K562 (cell line): ENCODE measurements around the gene ODAD3. TPM values are rescaled to one million over a fixed set of nuclear protein-coding genes. Genes with fewer than 3 reads are reported as not detected.

Experiments
- ATAC-seq: fragments of 200-7000 bp; cut with Tn5 transposase; 3 replicates; pipeline ENCODE4 v1.9.1; 2020; ENCODE audit warnings: moderate library complexity
- BruUV-seq: library from RNA; stranded (reverse); fragments of 400-500 nt; replicated peaks from 2 replicates; lab custom pipeline; 2021; lab: Mats Ljungman, UMichigan
- CTCF ChIA-PET: fragments of 300-600 bp; formaldehyde crosslinking; extraction: SDS; loops from one replicate; lab custom pipeline; 2021; ENCODE audit warnings: low intra/inter-chr PET ratio; lab: Yijun Ruan, JAX
- POLR2A ChIA-PET: fragments of 300-600, 350-650 bp; sonication (Branson Sonifier 250); formaldehyde crosslinking; extraction: SDS; loops from one replicate; lab custom pipeline; 2021; ENCODE audit warnings: antibody characterized with exemption, inconsistent platforms; lab: Yijun Ruan, JAX
- DNase-seq, 4 experiments: peaks; one replicate each; pipeline versions ENCODE4 v3.0.0 to v3.0.0-alpha.2; 2011 to 2018; ENCODE audit warnings: low spot score in 3 of 4, mixed read lengths in 3 of 4; ENCODE audit errors: extremely low read depth in 1 of 4
- FAIRE-seq: peaks from 2 replicates; lab custom pipeline; 2011; peaks lifted over from hg19 to GRCh38; lab: Jason Lieb, UNC
- H2AFZ ChIP-seq: 2 replicates; pipeline ENCODE4 v1.6.0; 2011; ENCODE audit warnings: low read depth, low read length, control low read depth, inconsistent platforms
- H3K27ac ChIP-seq: fragments of 200-600 bp; 3 replicates; pipeline ENCODE4 v1.8.0; 2011; ENCODE audit warnings: low read depth, mild to moderate bottlenecking, control low read depth, inconsistent platforms, low read length, moderate library complexity, mixed read lengths; ENCODE audit errors: extremely low read depth
- H3K27me3 ChIP-seq, 2 experiments: fragments of 300-600 bp in 1 of 2; 2 replicates in 1 of 2; 3 replicates in 1 of 2; pipeline versions ENCODE4 v1.6.0 to v1.8.0; 2011; ENCODE audit warnings: inconsistent platforms in 2 of 2, low read length in 2 of 2, mild to moderate bottlenecking in 1 of 2, mixed read lengths in 1 of 2, moderate library complexity in 1 of 2; ENCODE audit not compliant: control insufficient read depth in 2 of 2, insufficient read depth in 2 of 2
- H3K36me3 ChIP-seq: fragments of 300-600 bp; 3 replicates; pipeline ENCODE4 v1.8.0; 2011; ENCODE audit warnings: mild to moderate bottlenecking, low read length, inconsistent platforms; ENCODE audit not compliant: control insufficient read depth, insufficient read depth
- H3K4me1 ChIP-seq, 2 experiments: fragments of 200-600 bp in 1 of 2; replicated peaks in 1 of 2; 2 replicates in 1 of 2; 3 replicates in 1 of 2; pipeline versions ENCODE4 v1.5.1 to v1.8.0; 2011; ENCODE audit warnings: inconsistent platforms in 2 of 2, low read length in 2 of 2, mild to moderate bottlenecking in 1 of 2, mixed read lengths in 1 of 2, moderate library complexity in 1 of 2; ENCODE audit not compliant: control insufficient read depth in 2 of 2, insufficient read depth in 2 of 2
- H3K4me2 ChIP-seq: 2 replicates; pipeline ENCODE4 v1.6.1; 2011; ENCODE audit warnings: low read length, control low read depth, inconsistent platforms, mixed read lengths; ENCODE audit not compliant: insufficient read depth
- H3K4me3 ChIP-seq: fragments of 200-600 bp; sonication (generic), shearing (Covaris generic); 2 replicates; pipeline ENCODE4 v1.5.1; 2016; ENCODE audit warnings: control low read depth, inconsistent platforms
- H3K79me2 ChIP-seq: fragments of 200-600 bp; 3 replicates; pipeline ENCODE4 v1.8.0; 2011; ENCODE audit warnings: low read length, inconsistent platforms; ENCODE audit not compliant: control insufficient read depth, insufficient read depth
- H3K9ac ChIP-seq, 2 experiments: 2 replicates each; pipeline versions ENCODE4 v1.6.0 to v1.6.1; 2011; ENCODE audit warnings: low read depth in 2 of 2, low read length in 2 of 2, control low read depth in 1 of 2, inconsistent platforms in 1 of 2, mild to moderate bottlenecking in 1 of 2, mixed read lengths in 1 of 2; ENCODE audit not compliant: insufficient read depth in 1 of 2
- H3K9me1 ChIP-seq: one replicate; pipeline ENCODE4 v1.6.0; 2011; ENCODE audit warnings: inconsistent platforms, mild to moderate bottlenecking, low read length, moderate library complexity; ENCODE audit not compliant: control insufficient read depth, insufficient read depth
- H3K9me3 ChIP-seq: replicated peaks from 2 replicates; pipeline ENCODE4 v1.5.1; 2011; ENCODE audit warnings: low read depth, low read length, inconsistent platforms; ENCODE audit not compliant: control insufficient read depth, insufficient read depth
- H4K20me1 ChIP-seq: replicated peaks from 2 replicates; pipeline ENCODE4 v1.6.1; 2011; ENCODE audit warnings: low read length, inconsistent platforms, mixed read lengths; ENCODE audit not compliant: control insufficient read depth, insufficient read depth
- CAMTA2 ChIP-seq: fragments of 250-450 bp; sonication (Bioruptor Pico); conservative IDR thresholded peaks from 2 replicates; pipeline ENCODE4 v1.5.1; 2022
- EP400 ChIP-seq: fragments of 450-650 bp; IDR thresholded peaks from 2 replicates; pipeline ENCODE4 v1.6.1; 2017; ENCODE audit warnings: antibody characterized with exemption, mild to moderate bottlenecking, moderate library complexity
- FOXK1 ChIP-seq: sonication (generic); formaldehyde crosslinking; IDR thresholded peaks from 2 replicates; pipeline ENCODE4 v1.8.0; 2022; ENCODE audit warnings: missing genetic modification reagents, mild to moderate bottlenecking, borderline replicate concordance
- KAT2B ChIP-seq: IDR thresholded peaks from one replicate; pipeline ENCODE4 v1.6.1; 2012; ENCODE audit warnings: low read depth, mild to moderate bottlenecking, control low read depth, inconsistent platforms, low read length, moderate library complexity
- MCM3 ChIP-seq: fragments of 450-650 bp; IDR thresholded peaks from 2 replicates; pipeline ENCODE4 v1.6.1; 2016
- NR3C1 ChIP-seq: sonication (generic); formaldehyde crosslinking; IDR thresholded peaks from 2 replicates; pipeline ENCODE4 v1.8.1; 2022; ENCODE audit warnings: missing genetic modification reagents
- WHSC1 ChIP-seq: IDR thresholded peaks from one replicate; pipeline ENCODE4 v1.6.1; 2012; ENCODE audit warnings: low read length, control low read depth, inconsistent platforms
- ZKSCAN3 ChIP-seq: fragments of 250-450 bp; sonication (Bioruptor Pico); IDR thresholded peaks from 2 replicates; pipeline ENCODE4 v1.4.0; 2020
- ZNF274 ChIP-seq: IDR thresholded peaks from 2 replicates; pipeline ENCODE4 v1.6.1; 2011; ENCODE audit warnings: low read depth, mild to moderate bottlenecking, low read length, moderate library complexity, borderline replicate concordance
- WGBS: fragments of 100-300 bp; shearing (Covaris generic); methylation state at CpG from one replicate; pipeline ENCODE4 v1.1.6; 2016; ENCODE audit warnings: low coverage, mixed read lengths; ENCODE audit not compliant: insufficient coverage; ENCODE audit errors: missing lambda C conversion rate; 5-methylcytosine and 5-hydroxymethylcytosine counted together
- in situ Hi-C: fragments of 300-500 bp; cut with MboI; formaldehyde crosslinking; loops from 4 replicates; pipeline ENCODE4 v1.15.0; 2018; ENCODE audit warnings: inconsistent platforms, mixed read lengths
- intact Hi-C: fragments of 100-400 bp; cut with micrococcal nuclease; formaldehyde crosslinking; loops from 2 replicates; pipeline ENCODE4 v1.14.2; 2022
- polyA plus RNA-seq, 8 experiments: library from polyadenylated mRNA; depleted of rRNA in 4 of 8; stranded (reverse) in 5 of 8; unstranded in 3 of 8; fragments of >200 nt; fragmentation: Nextera tagmentation in 2 of 8; fragmentation: Illumina TruSeq in 1 of 8; extraction: Ambion mirVana in 2 of 8; extraction: Trizol in 1 of 8; gene quantifications; 2 replicates each; pipeline versions ENCODE4 v1.2.1 to v1.2.3, GENCODE V29; 2011 to 2014; ENCODE audit warnings: inconsistent platforms in 1 of 8, missing spikeins in 1 of 8
- total RNA-seq, 7 experiments: library from RNA; depleted of rRNA in 6 of 7; stranded (reverse); fragments of >200 nt in 6 of 7; fragmentation: Illumina TruSeq in 2 of 7; extraction: Trizol in 2 of 7; gene quantifications; 2 replicates each; pipeline versions ENCODE4 v1.2.1 to v1.2.3, GENCODE V29; 2011 to 2021; ENCODE audit warnings: low replicate concordance in 1 of 7
- TF ChIP-seq, protein P1 (sequence below): sonication (generic); formaldehyde crosslinking; IDR thresholded peaks from 2 replicates; pipeline ENCODE4 v1.8.0; 2023; ENCODE audit warnings: mild to moderate bottlenecking, missing genetic modification reagents
- TF ChIP-seq, protein P2 (sequence below), 3 experiments: fragments of 200-800 bp in 1 of 3; sonication (Bioruptor generic) in 1 of 3; sonication (generic) in 1 of 3; formaldehyde crosslinking in 1 of 3; IDR thresholded peaks; 2 replicates each; pipeline versions ENCODE4 v1.6.1 to v1.8.0; 2016 to 2022; ENCODE audit warnings: mild to moderate bottlenecking in 2 of 3, missing compliant biosample characterization in 2 of 3, missing genetic modification characterization in 2 of 3, missing genetic modification reagents in 1 of 3
- TF ChIP-seq, protein P3 (sequence below): fragments of 450-650 bp; IDR thresholded peaks from 2 replicates; pipeline ENCODE4 v1.6.1; 2016; ENCODE audit warnings: borderline replicate concordance
- TF ChIP-seq, protein P4 (sequence below), 2 experiments: fragments of 450-650 bp in 1 of 2; sonication (generic) in 1 of 2; formaldehyde crosslinking; conservative IDR thresholded peaks; 2 replicates each; pipeline versions ENCODE4 v1.4.0 to v1.8.1; 2020 to 2022; ENCODE audit warnings: mild to moderate bottlenecking in 1 of 2, missing genetic modification reagents in 1 of 2

Gene ODAD3
- total and polyA plus RNA-seq, 9 of the 15 experiments (the other 6 are each of a cell fraction or from before 2014, with no cell fraction given): 0.07 to 0.72 (median 0.14) TPM; not detected in 2

DNA sequence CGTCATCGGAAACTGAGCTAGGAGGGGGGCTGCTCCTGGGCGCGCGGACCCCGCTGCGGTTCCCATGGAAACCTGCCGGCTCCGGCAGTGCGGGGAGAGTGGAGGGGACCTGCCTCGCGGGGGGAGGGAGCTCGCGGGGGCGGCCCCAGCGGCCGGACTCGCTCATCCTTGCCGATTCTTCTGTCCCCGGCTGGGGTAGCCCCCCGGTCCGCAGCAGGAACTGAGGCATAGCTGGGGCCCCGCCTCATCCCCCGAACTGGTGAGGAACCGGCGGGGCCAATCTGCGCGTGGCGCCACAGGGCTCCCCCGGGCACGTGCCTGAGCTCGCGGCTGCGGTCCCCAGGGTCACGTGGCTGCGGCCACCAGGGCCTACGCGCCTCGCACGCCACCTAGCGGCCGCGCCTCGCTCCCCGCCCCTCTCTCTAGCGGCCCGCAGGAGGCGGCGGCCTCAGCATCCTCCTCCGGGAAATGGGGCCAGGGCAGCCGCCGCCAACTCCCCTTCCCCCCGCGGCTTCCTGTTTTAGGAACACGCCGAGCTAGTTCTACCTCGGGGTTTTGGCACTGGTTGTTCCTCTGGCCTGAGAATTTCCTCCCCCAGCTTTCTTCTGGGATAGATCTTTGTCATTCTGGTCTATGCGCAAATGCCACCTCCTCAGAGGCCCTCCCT is 47.6 kb upstream of the ODAD3 start:
- Histone ChIP-seq H3K4me2 (peak overlapping the region; percentile 51), H3K27me3 (no peaks in the 10 kb centered on the region; a peak in 1 of 5 replicates), H3K27ac (peak overlapping the region; percentile 40; the same call in 1 of the 3 replicates), H3K36me3 (no peaks in the 10 kb centered on the region), H3K9ac (peak overlapping the region in 1 of 2 experiments; percentile 81; a peak in 2 of 4 replicates), H3K4me3 (peak overlapping the region; percentile 39), H2AFZ (peak overlapping the region; percentile 87), H3K9me3 (no peaks in the 10 kb centered on the region), H3K79me2 (no peaks in the 10 kb centered on the region), H4K20me1 (no peaks in the 10 kb centered on the region; the same call in 1 of the 2 replicates), H3K4me1 (peaks cover 9 to 70% of the 10 kb centered on the region in 2 experiments; a peak in 4 of 5 replicates), H3K9me1 (no peaks in the 10 kb centered on the region)
- no TSS peak for BruUV-seq
- CTCF ChIA-PET: interaction anchor here (0.5 to 2.2 kb wide), 10 partner anchors 13 to 459 kb away, joined by 3 to 15 read pairs (median 3); no protein-coding TSS in a partner anchor
- DNase-seq (peak; percentile 90 to 93 (median 92)), FAIRE-seq (peak; percentile 42), ATAC-seq (peak; percentile 88)
- in situ Hi-C loops (no loop called here), intact Hi-C loops (loop anchor here (2.0 to 10.0 kb wide), 3 partner anchors 30 to 188 kb away; partner anchors contain the start of genes EPOR and TSPAN16)
- 6% methylated on average over 24 of the region's 58 CpGs for WGBS
- POLR2A ChIA-PET: interaction anchor here (0.5 to 1.2 kb wide), 6 partner anchors 27 to 339 kb away, joined by 3 to 4 read pairs (median 3); partner anchors contain the start of gene SWSAP1
- TF ChIP-seq, protein P1, sequence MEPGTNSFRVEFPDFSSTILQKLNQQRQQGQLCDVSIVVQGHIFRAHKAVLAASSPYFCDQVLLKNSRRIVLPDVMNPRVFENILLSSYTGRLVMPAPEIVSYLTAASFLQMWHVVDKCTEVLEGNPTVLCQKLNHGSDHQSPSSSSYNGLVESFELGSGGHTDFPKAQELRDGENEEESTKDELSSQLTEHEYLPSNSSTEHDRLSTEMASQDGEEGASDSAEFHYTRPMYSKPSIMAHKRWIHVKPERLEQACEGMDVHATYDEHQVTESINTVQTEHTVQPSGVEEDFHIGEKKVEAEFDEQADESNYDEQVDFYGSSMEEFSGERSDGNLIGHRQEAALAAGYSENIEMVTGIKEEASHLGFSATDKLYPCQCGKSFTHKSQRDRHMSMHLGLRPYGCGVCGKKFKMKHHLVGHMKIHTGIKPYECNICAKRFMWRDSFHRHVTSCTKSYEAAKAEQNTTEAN (CRISPR knock-in tag): peak; percentile 91; the same call in 1 of the 2 replicates
- no peak for TF ChIP-seq MCM3
- peak; percentile 92 for TF ChIP-seq FOXK1 (CRISPR knock-in tag)
- TF ChIP-seq CAMTA2: no peak
- TF ChIP-seq, protein P2, sequence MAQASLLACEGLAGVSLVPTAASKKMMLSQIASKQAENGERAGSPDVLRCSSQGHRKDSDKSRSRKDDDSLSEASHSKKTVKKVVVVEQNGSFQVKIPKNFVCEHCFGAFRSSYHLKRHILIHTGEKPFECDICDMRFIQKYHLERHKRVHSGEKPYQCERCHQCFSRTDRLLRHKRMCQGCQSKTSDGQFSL (CRISPR knock-in tag; IDR thresholded peaks at IDR 0.05): peak; percentile 91
- TF ChIP-seq, protein P2 (tag; IDR thresholded peaks at IDR 0.05): no peak
- TF ChIP-seq, protein P3, sequence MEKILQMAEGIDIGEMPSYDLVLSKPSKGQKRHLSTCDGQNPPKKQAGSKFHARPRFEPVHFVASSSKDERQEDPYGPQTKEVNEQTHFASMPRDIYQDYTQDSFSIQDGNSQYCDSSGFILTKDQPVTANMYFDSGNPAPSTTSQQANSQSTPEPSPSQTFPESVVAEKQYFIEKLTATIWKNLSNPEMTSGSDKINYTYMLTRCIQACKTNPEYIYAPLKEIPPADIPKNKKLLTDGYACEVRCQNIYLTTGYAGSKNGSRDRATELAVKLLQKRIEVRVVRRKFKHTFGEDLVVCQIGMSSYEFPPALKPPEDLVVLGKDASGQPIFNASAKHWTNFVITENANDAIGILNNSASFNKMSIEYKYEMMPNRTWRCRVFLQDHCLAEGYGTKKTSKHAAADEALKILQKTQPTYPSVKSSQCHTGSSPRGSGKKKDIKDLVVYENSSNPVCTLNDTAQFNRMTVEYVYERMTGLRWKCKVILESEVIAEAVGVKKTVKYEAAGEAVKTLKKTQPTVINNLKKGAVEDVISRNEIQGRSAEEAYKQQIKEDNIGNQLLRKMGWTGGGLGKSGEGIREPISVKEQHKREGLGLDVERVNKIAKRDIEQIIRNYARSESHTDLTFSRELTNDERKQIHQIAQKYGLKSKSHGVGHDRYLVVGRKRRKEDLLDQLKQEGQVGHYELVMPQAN: 0 out of 2 replicates have a peak, but pooled peaks have one; percentile 43
- no peak for TF ChIP-seq ZKSCAN3 (CRISPR knock-in tag)
- TF ChIP-seq, protein P4, sequence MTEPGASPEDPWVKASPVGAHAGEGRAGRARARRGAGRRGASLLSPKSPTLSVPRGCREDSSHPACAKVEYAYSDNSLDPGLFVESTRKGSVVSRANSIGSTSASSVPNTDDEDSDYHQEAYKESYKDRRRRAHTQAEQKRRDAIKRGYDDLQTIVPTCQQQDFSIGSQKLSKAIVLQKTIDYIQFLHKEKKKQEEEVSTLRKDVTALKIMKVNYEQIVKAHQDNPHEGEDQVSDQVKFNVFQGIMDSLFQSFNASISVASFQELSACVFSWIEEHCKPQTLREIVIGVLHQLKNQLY (CRISPR knock-in tag; conservative IDR thresholded peaks at IDR 0.05): peak in 1 of 2 experiments; percentile 80; a peak in 1 of 4 replicates
- TF ChIP-seq ZNF274: no peak
- no peak for TF ChIP-seq KAT2B
- TF ChIP-seq NR3C1 (CRISPR knock-in tag): peak; percentile 98
- TF ChIP-seq EP400: peak; percentile 90
- TF ChIP-seq WHSC1: no peak
